Keratinocyte (primary cell): Measurements from ENCODE around the gene RTCB. TPM values are rescaled to one million over a fixed set of nuclear protein-coding genes. Genes with fewer than 3 reads are reported as not detected.

ENCODE experiments used
- DNase-seq: peaks from one replicate; pipeline ENCODE4 v3.0.0-alpha.2; 2011; ENCODE audit warnings: low read depth, missing footprints, low spot score
- FAIRE-seq: peaks from 2 replicates; lab custom pipeline; 2011; peaks lifted over from hg19 to GRCh38; lab: Jason Lieb, UNC
- H2AFZ ChIP-seq: 2 replicates; pipeline ENCODE4 v1.6.0; 2012; ENCODE audit warnings: low read length, control low read depth, inconsistent platforms; ENCODE audit not compliant: control insufficient read depth
- H3K27ac ChIP-seq: 2 replicates; pipeline ENCODE4 v1.5.1; 2011; ENCODE audit warnings: low read length; ENCODE audit not compliant: control insufficient read depth, insufficient read depth
- H3K27me3 ChIP-seq: 3 replicates; pipeline ENCODE4 v1.6.0; 2011; ENCODE audit warnings: low read length; ENCODE audit not compliant: control insufficient read depth, insufficient read depth; ENCODE audit errors: extremely low read depth
- H3K36me3 ChIP-seq, 2 experiments: 2 replicates in 1 of 2; 3 replicates in 1 of 2; pipeline ENCODE4 v1.5.1; 2011; ENCODE audit warnings: low read length in 2 of 2, mild to moderate bottlenecking in 1 of 2; ENCODE audit not compliant: control insufficient read depth in 2 of 2, insufficient read depth in 2 of 2; ENCODE audit errors: extremely low read depth in 1 of 2
- H3K4me1 ChIP-seq: 3 replicates; pipeline ENCODE4 v1.5.1; 2011; ENCODE audit warnings: low read length; ENCODE audit not compliant: control insufficient read depth, insufficient read depth; ENCODE audit errors: extremely low read depth
- H3K4me2 ChIP-seq: 3 replicates; pipeline ENCODE4 v1.6.0; 2011; ENCODE audit warnings: low read depth, low read length; ENCODE audit not compliant: control insufficient read depth, insufficient read depth; ENCODE audit errors: extremely low read depth
- H3K4me3 ChIP-seq, 3 experiments: fragments of 200-600 bp in 1 of 3; sonication (generic) in 1 of 3; 2 replicates in 2 of 3; 3 replicates in 1 of 3; pipeline ENCODE4 v1.5.1; 2011 to 2016; ENCODE audit warnings: low read length in 3 of 3, mild to moderate bottlenecking in 3 of 3, control low read depth in 2 of 3, inconsistent platforms in 1 of 3, low read depth in 1 of 3, mixed read lengths in 1 of 3, mixed run types in 1 of 3, moderate library complexity in 1 of 3; ENCODE audit not compliant: control insufficient read depth in 2 of 3, insufficient read depth in 2 of 3; ENCODE audit errors: extremely low read depth in 1 of 3
- H3K79me2 ChIP-seq: 2 replicates; pipeline ENCODE4 v1.6.0; 2012; ENCODE audit warnings: low read length; ENCODE audit not compliant: control insufficient read depth, insufficient read depth
- H3K9ac ChIP-seq: 3 replicates; pipeline ENCODE4 v1.6.0; 2011; ENCODE audit warnings: low read length; ENCODE audit not compliant: control insufficient read depth, insufficient read depth; ENCODE audit errors: extremely low read depth
- H3K9me1 ChIP-seq: 3 replicates; pipeline ENCODE4 v1.6.0; 2011; ENCODE audit warnings: low read length; ENCODE audit not compliant: control insufficient read depth, insufficient read depth; ENCODE audit errors: extremely low read depth
- H3K9me3 ChIP-seq: 2 replicates; pipeline ENCODE4 v1.5.1; 2012; ENCODE audit warnings: low read depth, low read length; ENCODE audit not compliant: control insufficient read depth
- H4K20me1 ChIP-seq: 3 replicates; pipeline ENCODE4 v1.6.0; 2011; ENCODE audit warnings: low read length; ENCODE audit not compliant: control insufficient read depth, insufficient read depth; ENCODE audit errors: extremely low read depth
- EZH2 ChIP-seq: IDR thresholded peaks from one replicate; pipeline ENCODE4 v1.6.1; 2012; ENCODE audit warnings: inconsistent platforms, mild to moderate bottlenecking, low read length, moderate library complexity
- dilution Hi-C: fragments of 300-500 bp; cut with MboI; formaldehyde crosslinking; loops from one replicate; pipeline ENCODE4 v1.7.0; 2020; ENCODE audit warnings: low sequenced_read_pairs; ENCODE audit not compliant: extremely low pct_ligation_motif_present
- polyA plus RNA-seq, 5 experiments: library from polyadenylated mRNA; depleted of rRNA in 3 of 5; stranded (reverse) in 3 of 5; stranded (forward) in 1 of 5; unstranded in 1 of 5; fragments of >200 nt; gene quantifications; 1 replicate in 1 of 5; 2 replicates in 3 of 5; 3 replicates in 1 of 5; pipeline versions ENCODE4 v1.2.1 to v1.2.3, GENCODE V29; 2011 to 2012; ENCODE audit warnings: missing spikeins in 2 of 5, low read depth in 1 of 5, low replicate concordance in 1 of 5
- TF ChIP-seq, protein P1 (sequence below), 3 experiments: IDR thresholded peaks in 1 of 3; conservative IDR thresholded peaks in 1 of 3; optimal IDR thresholded peaks in 1 of 3; 2 replicates in 2 of 3; 3 replicates in 1 of 3; pipeline versions ENCODE3 to v1.5.1; 2011; ENCODE audit warnings: low read length in 3 of 3, mild to moderate bottlenecking in 3 of 3, moderate library complexity in 2 of 3, control low read depth in 1 of 3, inconsistent platforms in 1 of 3; ENCODE audit not compliant: insufficient read depth in 2 of 3; ENCODE audit errors: extremely low read depth in 1 of 3

RTCB gene
- polyA plus RNA-seq, 1 donor (not counting 4 experiments of a cell fraction or from before 2014, with no cell fraction given): 143 TPM

DNA sequence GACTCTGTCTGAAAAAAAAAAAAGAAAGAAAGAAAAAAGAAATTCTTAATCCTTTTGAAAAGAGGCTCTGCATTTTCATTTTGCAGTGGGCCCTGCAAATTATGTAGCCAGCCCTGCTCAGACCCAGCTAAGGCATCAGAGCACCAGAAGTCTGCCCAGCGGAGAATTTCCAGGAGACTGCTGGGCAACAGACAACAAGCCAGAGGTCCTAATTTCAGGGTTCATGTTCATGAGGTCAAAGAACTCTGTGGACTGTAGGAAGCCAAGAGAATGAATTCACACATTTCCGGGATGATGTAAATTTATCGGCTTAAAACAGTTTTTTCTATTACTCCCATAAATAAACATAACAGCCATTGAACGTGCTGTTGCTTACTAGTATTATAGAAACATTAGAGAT lies 14.8 kb upstream of the RTCB start:
- no peak overlapping the region for H3K9ac ChIP-seq
- TF ChIP-seq, protein P1, sequence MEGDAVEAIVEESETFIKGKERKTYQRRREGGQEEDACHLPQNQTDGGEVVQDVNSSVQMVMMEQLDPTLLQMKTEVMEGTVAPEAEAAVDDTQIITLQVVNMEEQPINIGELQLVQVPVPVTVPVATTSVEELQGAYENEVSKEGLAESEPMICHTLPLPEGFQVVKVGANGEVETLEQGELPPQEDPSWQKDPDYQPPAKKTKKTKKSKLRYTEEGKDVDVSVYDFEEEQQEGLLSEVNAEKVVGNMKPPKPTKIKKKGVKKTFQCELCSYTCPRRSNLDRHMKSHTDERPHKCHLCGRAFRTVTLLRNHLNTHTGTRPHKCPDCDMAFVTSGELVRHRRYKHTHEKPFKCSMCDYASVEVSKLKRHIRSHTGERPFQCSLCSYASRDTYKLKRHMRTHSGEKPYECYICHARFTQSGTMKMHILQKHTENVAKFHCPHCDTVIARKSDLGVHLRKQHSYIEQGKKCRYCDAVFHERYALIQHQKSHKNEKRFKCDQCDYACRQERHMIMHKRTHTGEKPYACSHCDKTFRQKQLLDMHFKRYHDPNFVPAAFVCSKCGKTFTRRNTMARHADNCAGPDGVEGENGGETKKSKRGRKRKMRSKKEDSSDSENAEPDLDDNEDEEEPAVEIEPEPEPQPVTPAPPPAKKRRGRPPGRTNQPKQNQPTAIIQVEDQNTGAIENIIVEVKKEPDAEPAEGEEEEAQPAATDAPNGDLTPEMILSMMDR (optimal IDR thresholded peaks at IDR 0.05 in 1 of 3, IDR thresholded peaks at IDR 0.05 in 1 of 3, conservative IDR thresholded peaks at IDR 0.05 in 1 of 3; ENCODE audit: extremely low read depth in 1 of 3, insufficient read depth in 2 of 3, low read length in 3 of 3): no peak
- TF ChIP-seq EZH2: no peak
- H3K27me3 ChIP-seq: peaks cover 6% of the 10 kb centered on the region
- H3K9me3 ChIP-seq: no peaks in the 10 kb centered on the region
- no peaks in the 10 kb centered on the region for H3K79me2 ChIP-seq
- dilution Hi-C loops: no loop called here
- no peaks in the 10 kb centered on the region for H3K36me3 ChIP-seq
- no peak overlapping the region for H2AFZ ChIP-seq
- no peak overlapping the region for H3K27ac ChIP-seq
- H3K9me1 ChIP-seq: no peaks in the 10 kb centered on the region
- FAIRE-seq (no peak), DNase-seq (no peak)
- H3K4me1 ChIP-seq: no peaks in the 10 kb centered on the region
- no peaks in the 10 kb centered on the region for H4K20me1 ChIP-seq
- no peak overlapping the region for H3K4me2 ChIP-seq
- no peak overlapping the region for H3K4me3 ChIP-seq

DNA sequence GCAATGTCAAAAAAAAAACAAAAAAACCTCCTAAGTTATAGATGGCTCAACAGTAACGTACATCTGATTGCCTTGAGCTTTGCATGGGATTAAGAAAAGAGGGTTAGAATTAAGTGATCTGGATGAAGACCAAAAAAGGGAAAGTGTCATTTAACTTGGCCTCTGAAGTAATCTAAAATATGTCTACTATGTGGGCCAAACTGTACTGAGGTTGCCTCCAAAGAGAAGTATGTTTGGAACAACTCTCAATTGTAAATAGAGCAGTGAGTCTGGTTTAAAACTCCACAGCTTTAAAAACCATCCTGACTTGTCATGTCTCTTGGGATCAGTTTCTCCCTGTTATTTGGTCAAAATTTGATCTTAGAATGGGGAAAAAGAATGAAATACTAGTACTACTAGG lies 11.6 kb upstream of the RTCB start:
- dilution Hi-C loops: no loop called here
- Histone ChIP-seq H3K4me1 (no peaks in the 10 kb centered on the region), H3K9me1 (no peaks in the 10 kb centered on the region), H3K9me3 (no peaks in the 10 kb centered on the region), H3K9ac (no peak overlapping the region), H3K27me3 (peaks cover 9% of the 10 kb centered on the region), H3K4me3 (no peak overlapping the region), H3K36me3 (no peaks in the 10 kb centered on the region), H3K79me2 (no peaks in the 10 kb centered on the region), H3K4me2 (no peak overlapping the region), H3K27ac (no peak overlapping the region), H4K20me1 (no peaks in the 10 kb centered on the region), H2AFZ (no peak overlapping the region)
- TF ChIP-seq, protein P1 (optimal IDR thresholded peaks at IDR 0.05 in 1 of 3, IDR thresholded peaks at IDR 0.05 in 1 of 3, conservative IDR thresholded peaks at IDR 0.05 in 1 of 3; ENCODE audit: extremely low read depth in 1 of 3, insufficient read depth in 2 of 3, low read length in 3 of 3): no peak
- TF ChIP-seq EZH2: no peak
- no peak for DNase-seq
- FAIRE-seq: no peak
